Adrenal gland (tissue), 5 donors: ENCODE results near the gene B4GAT1.

Source experiments
- CTCF ChIP-seq, 6 experiments: fragments of 450-650 bp in 4 of 6; fragments of 200-600 bp in 2 of 6; sonication (generic) in 1 of 6; IDR thresholded peaks; 1 replicate in 5 of 6; 2 replicates in 1 of 6; pipeline versions ENCODE4 v1.5.1 to v1.8.0; 2016 to 2021; ENCODE audit warnings: antibody characterized with exemption in 6 of 6, mild to moderate bottlenecking in 2 of 6, moderate library complexity in 1 of 6
- POLR2A ChIP-seq, 2 donors: fragments of 450-650 bp; IDR thresholded peaks; one replicate each; pipeline ENCODE4 v1.6.1; 2017; ENCODE audit warnings: antibody characterized with exemption in 2 of 2, mild to moderate bottlenecking in 2 of 2, moderate library complexity in 1 of 2
- donor health status: DM: no; HTN: no; CAD: no.

DNA sequence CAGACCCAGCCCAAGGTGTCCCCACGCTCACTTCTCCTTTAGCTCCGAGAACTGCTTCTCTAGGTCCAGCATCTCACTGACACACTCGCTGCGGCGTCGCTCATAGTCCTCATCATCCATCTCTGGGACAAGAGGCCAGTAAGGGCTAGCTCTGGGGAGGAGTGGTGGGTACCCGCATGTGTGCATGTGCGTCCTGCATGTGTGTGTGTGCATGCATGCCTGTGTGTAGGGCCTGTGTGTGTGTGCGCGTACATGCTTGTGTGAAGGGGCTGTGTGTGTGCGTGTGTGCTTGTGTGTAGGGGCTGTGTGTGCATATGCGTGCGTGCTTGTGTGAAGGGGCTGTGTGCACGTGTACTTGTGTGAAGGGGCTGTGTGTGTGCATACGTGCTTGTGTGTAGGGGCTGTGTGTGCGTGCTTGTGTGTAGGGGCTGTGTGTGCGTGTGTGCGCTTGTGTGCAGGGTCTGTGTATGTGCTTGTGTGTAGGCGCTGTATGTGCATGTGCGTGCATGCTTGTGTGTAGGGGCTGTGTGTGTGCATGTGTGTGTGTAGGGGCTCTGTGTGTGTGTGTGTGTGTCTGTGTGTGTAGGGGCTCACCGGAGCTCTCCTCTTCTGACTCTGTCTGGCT, 5.8 kb downstream of the B4GAT1 start:
- TF ChIP-seq CTCF (IDR thresholded peaks at IDR 0.05) = no peak
- no peak for TF ChIP-seq POLR2A (IDR thresholded peaks at IDR 0.05)
